Activated T-helper 2 cell treated with anti-CD3 and anti-CD28 coated beads, Interferon-gamma antibody, Interleukin-2, Interleukin-4, amounts not matched to agents 10 μg/mL and 5 μg/mL and 100 μg/mL, durations not matched to agents 14 hours and 24 hours and 36 hours (primary cell): ENCODE data around the gene COL18A1. TPM values are rescaled to one million over a fixed set of nuclear protein-coding genes. Genes with fewer than 3 reads are reported as not detected.
"Not testable (repeated sequence)": the region's sequence is repeated elsewhere in the genome, so short reads cannot be mapped to it uniquely, and the experiment has no call there.

ENCODE experiments used
- DNase-seq: peaks from one replicate; pipeline ENCODE4 v3.0.0; 2021; ENCODE audit warnings: low spot score
- H3K27ac Mint-ChIP-seq: one replicate; pipeline ENCODE4 v1.8.0; 2021; ENCODE audit warnings: mixed read lengths
- H3K27me3 Mint-ChIP-seq: one replicate; pipeline ENCODE4 v1.8.0; 2021; ENCODE audit warnings: low read depth, mixed read lengths
- H3K36me3 Mint-ChIP-seq: one replicate; pipeline ENCODE4 v1.8.0; 2021; ENCODE audit warnings: low read depth, mixed read lengths
- H3K4me1 Mint-ChIP-seq: one replicate; pipeline ENCODE4 v1.8.0; 2021; ENCODE audit warnings: low read depth, mixed read lengths
- H3K4me3 Mint-ChIP-seq: one replicate; pipeline ENCODE4 v1.8.0; 2021; ENCODE audit warnings: low read depth, mild to moderate bottlenecking, moderate library complexity, mixed read lengths
- H3K9me3 Mint-ChIP-seq: one replicate; pipeline ENCODE4 v1.8.0; 2021; ENCODE audit warnings: mixed read lengths
- intact Hi-C: fragments of 100-400 bp; cut with micrococcal nuclease; formaldehyde crosslinking; loops from one replicate; pipeline ENCODE4 v1.15.1; 2023
- total RNA-seq: library from RNA; stranded (reverse); gene quantifications from 2 replicates; pipeline ENCODE4 v1.2.3, GENCODE V29; 2022

Gene COL18A1
- total RNA-seq, 1 donor from 2014 or later, result 3.4 TPM

DNA sequence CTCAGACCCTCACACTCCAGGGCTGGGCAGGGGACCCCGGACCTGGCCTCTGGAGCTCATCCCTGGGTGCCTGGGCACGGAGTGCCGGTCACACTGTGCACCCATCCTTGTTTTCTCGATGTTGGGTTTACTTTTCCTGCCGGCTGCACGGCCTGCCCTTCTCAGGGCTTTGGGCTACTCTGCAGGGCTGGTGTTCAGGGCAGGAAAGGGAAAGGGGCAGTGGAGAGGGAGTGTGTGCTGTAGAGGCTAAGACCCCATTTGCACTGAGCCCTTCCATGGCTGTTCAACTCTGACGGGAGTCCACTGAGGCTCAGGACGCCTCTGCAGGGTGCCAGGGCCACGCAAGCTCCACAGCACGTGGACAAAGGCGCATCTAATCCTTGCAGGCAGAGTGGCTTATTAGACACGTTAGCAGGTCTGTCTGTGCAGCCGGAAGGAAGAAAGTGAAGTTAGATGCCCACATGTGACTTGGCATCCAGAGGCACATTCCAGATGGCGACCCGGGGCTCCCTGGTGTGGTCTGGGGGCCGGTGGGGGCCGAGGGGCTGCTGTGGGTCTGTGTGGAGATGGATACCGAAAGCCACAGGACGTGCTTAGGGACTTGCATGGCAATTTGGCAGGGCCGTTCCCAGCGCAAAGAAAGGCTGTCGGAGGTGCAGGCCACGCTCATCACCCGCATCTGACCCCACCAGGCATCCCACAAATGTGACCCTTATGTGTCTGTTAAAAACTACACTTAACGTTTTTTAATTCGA, 33.6 kb downstream of the COL18A1 start:
- H3K4me3 Mint-ChIP-seq, result no peak overlapping the region
- no peaks in the 10 kb centered on the region for H3K9me3 Mint-ChIP-seq
- H3K27ac Mint-ChIP-seq, result no peak overlapping the region
- intact Hi-C loops, result loop anchor here (1.0 kb wide), 3 partner anchors 146 to 382 kb away; no protein-coding TSS in a partner anchor
- H3K36me3 Mint-ChIP-seq, result no peaks in the 10 kb centered on the region
- H3K4me1 Mint-ChIP-seq, result peaks cover 4% of the 10 kb centered on the region
- no peaks in the 10 kb centered on the region for H3K27me3 Mint-ChIP-seq
- DNase-seq, result no peak

GRCh38 chr21:45439161-45439872, 34.4 kb downstream of the COL18A1 start:
- Mint-ChIP-seq H3K27ac (no peak overlapping the region), H3K36me3 (no peaks in the 10 kb centered on the region), H3K9me3 (no peaks in the 10 kb centered on the region), H3K4me1 (peaks cover 4% of the 10 kb centered on the region), H3K4me3 (no peak overlapping the region), H3K27me3 (no peaks in the 10 kb centered on the region)
- intact Hi-C loops, result loop anchor here (1.0 kb wide), 3 partner anchors 147 to 381 kb away; no protein-coding TSS in a partner anchor
- peak; percentile 77 for DNase-seq

GRCh38 chr21:45439901-45440461, 35.0 kb downstream of the COL18A1 start:
- intact Hi-C loops, result loop anchor here (1.0 kb wide), 3 partner anchors 148 to 380 kb away; no protein-coding TSS in a partner anchor
- H3K27ac Mint-ChIP-seq, result no peak overlapping the region
- no peaks in the 10 kb centered on the region for H3K9me3 Mint-ChIP-seq
- H3K4me1 Mint-ChIP-seq, result peaks cover 4% of the 10 kb centered on the region
- no peak overlapping the region for H3K4me3 Mint-ChIP-seq
- no peak for DNase-seq
- no peaks in the 10 kb centered on the region for H3K36me3 Mint-ChIP-seq
- H3K27me3 Mint-ChIP-seq, result no peaks in the 10 kb centered on the region

DNA sequence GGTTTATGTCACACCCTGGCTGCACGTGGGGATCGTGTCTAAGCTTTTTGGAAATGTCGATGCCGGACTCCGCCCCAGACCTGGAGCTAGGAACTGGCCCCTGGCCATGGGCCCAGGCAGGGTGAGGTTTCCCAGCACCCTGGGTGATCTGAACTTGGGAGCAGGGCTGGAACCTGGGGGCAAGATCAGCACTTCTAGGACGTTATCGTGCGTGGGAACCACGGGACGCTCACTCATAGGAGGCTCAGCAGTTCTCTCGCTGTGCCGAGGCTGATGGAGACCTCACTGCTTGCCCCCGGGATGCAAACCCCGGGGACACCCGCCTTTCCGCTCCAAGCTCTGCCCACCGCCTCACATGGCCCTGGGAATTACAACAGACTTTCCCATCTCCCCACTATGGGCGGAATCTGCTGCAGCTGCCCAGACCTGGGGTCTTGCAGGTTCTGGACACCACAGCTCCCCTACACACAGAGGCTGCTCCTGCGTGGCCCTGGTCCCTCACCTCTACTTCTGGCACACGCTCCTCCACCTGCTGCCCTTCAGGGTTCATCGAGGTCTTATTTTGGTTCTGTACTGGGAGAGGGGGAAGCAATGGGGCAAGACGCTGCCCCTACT, 35.9 kb downstream of the COL18A1 start:
- H3K4me3 Mint-ChIP-seq, result no peak overlapping the region
- DNase-seq, result no peak
- H3K27me3 Mint-ChIP-seq, result peaks cover 4% of the 10 kb centered on the region
- no peak overlapping the region for H3K27ac Mint-ChIP-seq
- no peaks in the 10 kb centered on the region for H3K36me3 Mint-ChIP-seq
- H3K9me3 Mint-ChIP-seq, result no peaks in the 10 kb centered on the region
- peaks cover 7% of the 10 kb centered on the region for H3K4me1 Mint-ChIP-seq
- intact Hi-C loops, result no loop called here

DNA sequence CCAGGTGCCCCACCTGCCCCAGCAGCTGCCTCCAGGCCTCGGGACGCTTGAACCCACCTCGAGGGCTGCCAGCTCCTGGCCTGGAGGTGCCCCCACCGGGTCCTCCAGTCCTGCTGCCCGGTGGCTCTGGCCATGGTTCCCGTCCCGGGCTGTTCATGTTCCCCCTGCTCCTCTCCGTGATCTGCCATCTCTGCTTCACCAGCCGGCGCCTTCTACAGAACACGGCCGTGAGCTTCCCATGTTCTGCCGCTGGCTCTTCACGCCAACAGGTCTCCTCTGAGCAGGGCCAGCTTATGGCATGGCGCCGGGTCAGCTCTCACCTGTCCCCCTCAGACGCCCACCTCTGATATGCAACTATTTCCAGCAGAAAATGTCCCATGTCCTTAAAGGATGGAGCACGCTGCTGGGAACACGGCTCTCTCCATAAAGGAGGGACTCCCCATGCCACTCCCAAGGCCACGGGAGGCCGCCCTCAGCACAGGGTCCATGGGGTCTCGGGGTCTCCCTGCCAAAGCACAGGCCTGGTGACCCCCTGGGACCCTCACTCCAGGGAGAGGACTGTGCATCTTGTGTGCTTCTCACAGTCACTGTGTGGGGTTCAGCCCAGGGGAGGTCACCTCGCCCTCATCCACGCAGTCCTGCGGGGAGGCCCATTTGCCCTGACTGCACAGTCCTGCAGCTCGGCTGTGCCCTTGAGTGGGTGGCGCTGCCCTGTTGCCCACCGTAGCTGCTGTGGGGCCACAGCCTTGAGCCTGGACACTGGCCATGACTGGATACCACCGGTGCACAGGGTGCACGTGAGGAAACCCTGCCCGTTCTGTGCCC, 36.7 kb downstream of the COL18A1 start:
- Mint-ChIP-seq H3K4me3 (no peak overlapping the region), H3K36me3 (no peaks in the 10 kb centered on the region), H3K27ac (no peak overlapping the region), H3K4me1 (peaks cover 7% of the 10 kb centered on the region), H3K9me3 (no peaks in the 10 kb centered on the region), H3K27me3 (peaks cover 4% of the 10 kb centered on the region)
- intact Hi-C loops, result no loop called here
- DNase-seq, result no peak

DNA sequence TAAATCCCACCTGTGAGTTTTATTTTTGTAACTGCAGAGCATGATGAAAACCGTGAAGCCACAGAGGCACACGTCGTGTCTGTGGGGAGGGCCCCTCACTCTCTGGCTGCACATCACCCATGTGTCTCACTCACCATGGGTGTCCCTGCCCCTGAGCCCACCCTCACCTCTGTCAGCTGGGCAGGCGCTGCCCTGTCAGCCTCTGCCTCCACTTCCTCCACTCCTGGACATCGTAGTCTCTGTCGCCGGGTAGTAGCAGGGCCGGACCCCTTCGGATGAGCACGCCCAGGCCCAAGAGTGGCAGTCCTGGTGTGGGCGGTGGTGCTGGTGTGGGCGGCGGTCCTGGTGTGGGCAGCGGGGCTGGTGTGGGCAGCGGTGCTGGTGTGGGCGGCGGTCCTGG, 37.3 kb downstream of the COL18A1 start:
- no peak for DNase-seq
- H3K4me3 Mint-ChIP-seq, result no peak overlapping the region
- no peaks in the 10 kb centered on the region for H3K9me3 Mint-ChIP-seq
- no peak overlapping the region for H3K27ac Mint-ChIP-seq
- peaks cover 7% of the 10 kb centered on the region for H3K4me1 Mint-ChIP-seq
- H3K36me3 Mint-ChIP-seq, result no peaks in the 10 kb centered on the region
- peaks cover 4% of the 10 kb centered on the region for H3K27me3 Mint-ChIP-seq
- intact Hi-C loops, result no loop called here

- H3K9me3 Mint-ChIP-seq, H3K4me3 Mint-ChIP-seq, intact Hi-C loops, H3K27me3 Mint-ChIP-seq, H3K36me3 Mint-ChIP-seq, H3K4me1 Mint-ChIP-seq, DNase-seq, H3K27ac Mint-ChIP-seq: not testable (repeated sequence)
These were observed 38.0 kb downstream of the COL18A1 start for GRCh38 chr21:45442686-45443594.

DNA sequence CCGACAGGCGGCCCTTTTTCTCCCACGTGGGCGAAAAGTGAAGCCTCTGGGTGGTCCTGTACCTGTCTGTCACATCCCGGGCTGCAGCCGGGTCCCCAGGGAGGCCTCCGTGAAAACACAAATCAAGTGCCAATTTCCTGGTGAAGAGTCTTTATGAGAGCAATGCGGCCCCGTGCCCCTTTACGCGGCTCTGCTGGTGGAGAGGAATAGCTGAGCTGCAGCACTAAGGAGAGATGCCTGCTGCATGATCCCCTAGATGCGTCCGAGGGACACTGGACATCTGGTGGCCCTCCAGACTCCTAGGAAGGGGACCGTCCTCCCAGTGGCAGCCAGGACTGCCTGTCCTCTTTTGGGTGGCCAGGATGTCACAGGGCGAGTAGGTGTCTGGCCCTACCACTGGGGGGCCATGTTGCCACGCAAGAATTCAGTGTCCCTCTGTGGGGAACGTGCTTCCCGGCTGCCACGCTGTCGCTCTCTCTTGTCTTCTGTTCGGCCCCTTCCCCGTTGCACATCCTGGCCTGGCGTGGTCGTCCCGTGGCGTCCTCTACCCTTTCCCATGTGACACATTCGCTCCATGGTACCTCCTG, 38.7 kb downstream of the COL18A1 start:
- no peak overlapping the region for H3K4me3 Mint-ChIP-seq
- DNase-seq, result no peak
- no peaks in the 10 kb centered on the region for H3K9me3 Mint-ChIP-seq
- no peaks in the 10 kb centered on the region for H3K36me3 Mint-ChIP-seq
- H3K27ac Mint-ChIP-seq, result no peak overlapping the region
- peaks cover 7% of the 10 kb centered on the region for H3K4me1 Mint-ChIP-seq
- intact Hi-C loops, result no loop called here
- H3K27me3 Mint-ChIP-seq, result peaks cover 6% of the 10 kb centered on the region

- no peaks in the 10 kb centered on the region for H3K9me3 Mint-ChIP-seq
- peaks cover 6% of the 10 kb centered on the region for H3K27me3 Mint-ChIP-seq
- H3K4me3 Mint-ChIP-seq, result no peak overlapping the region
- intact Hi-C loops, result no loop called here
- peaks cover 5% of the 10 kb centered on the region for H3K4me1 Mint-ChIP-seq
- DNase-seq, result no peak
- H3K36me3 Mint-ChIP-seq, result no peaks in the 10 kb centered on the region
- no peak overlapping the region for H3K27ac Mint-ChIP-seq
These were observed 39.4 kb downstream of the COL18A1 start for GRCh38 chr21:45444385-45444784.

GRCh38 chr21:45445369-45445768, 40.4 kb downstream of the COL18A1 start:
- H3K27ac Mint-ChIP-seq, result no peak overlapping the region
- H3K9me3 Mint-ChIP-seq, result no peaks in the 10 kb centered on the region
- H3K27me3 Mint-ChIP-seq, result peaks cover 6% of the 10 kb centered on the region
- no peak overlapping the region for H3K4me3 Mint-ChIP-seq
- H3K36me3 Mint-ChIP-seq, result no peaks in the 10 kb centered on the region
- peaks cover 3% of the 10 kb centered on the region for H3K4me1 Mint-ChIP-seq
- DNase-seq, result no peak
- intact Hi-C loops, result no loop called here

GRCh38 chr21:45447821-45448220, 42.9 kb downstream of the COL18A1 start:
- Mint-ChIP-seq H3K4me3 (no peak overlapping the region), H3K27me3 (peaks cover 6% of the 10 kb centered on the region), H3K9me3 (peaks cover 2% of the 10 kb centered on the region), H3K27ac (no peak overlapping the region), H3K4me1 (peaks cover 3% of the 10 kb centered on the region), H3K36me3 (no peaks in the 10 kb centered on the region)
- DNase-seq, result no peak
- intact Hi-C loops, result no loop called here
